Skin epidermis (tissue), 12 donors: ENCODE results near the gene GPR155.
"Not testable (repeated sequence)": the region's sequence is repeated elsewhere in the genome, so short reads cannot be mapped to it uniquely, and the experiment has no call there.

Source experiments
- H3K27ac ChIP-seq, 21 experiments: fragments of 200-600 bp; sonication (generic) in 11 of 21; one replicate each; pipeline ENCODE4 v1.5.0; 2020; ENCODE audit warnings: mild to moderate bottlenecking in 3 of 21, inconsistent platforms in 2 of 21, moderate library complexity in 2 of 21
- H3K4me3 ChIP-seq, 7 experiments: fragments of 200-600 bp; sonication (generic) in 2 of 7; one replicate each; pipeline ENCODE4 v1.5.0; 2020; ENCODE audit warnings: inconsistent platforms in 2 of 7, mild to moderate bottlenecking in 2 of 7, moderate library complexity in 1 of 7

The GPR155 gene

GRCh38 chr2:174493549-174494331 is 6.9 kb upstream of the GPR155 start:
- no peak overlapping the region for H3K4me3 ChIP-seq
- H3K27ac ChIP-seq, result peak overlapping the region in 14 of 21 experiments; percentile 5 to 86 (median 70)

GRCh38 chr2:174492963-174493431 is 6.2 kb upstream of the GPR155 start:
- Histone ChIP-seq H3K27ac (peak overlapping the region in 16 of 21 experiments; percentile 5 to 86 (median 60)), H3K4me3 (no peak overlapping the region)

GRCh38 chr2:174491947-174492346 is 5.1 kb upstream of the GPR155 start:
- H3K27ac ChIP-seq, result peak overlapping the region in 6 of 21 experiments; percentile 29 to 86 (median 73)

GRCh38 chr2:174490051-174490450 is 3.2 kb upstream of the GPR155 start:
- peak overlapping the region in 8 of 21 experiments; percentile 23 to 85 (median 43) for H3K27ac ChIP-seq
- no peak overlapping the region for H3K4me3 ChIP-seq

More at GRCh38 chr2:174491947-174492346, 5.1 kb upstream of the GPR155 start:
- H3K4me3 ChIP-seq, result no peak overlapping the region

- H3K4me3 ChIP-seq, result not testable (repeated sequence)
- H3K27ac ChIP-seq, result peak overlapping the region in 7 of 21 experiments; percentile 23 to 85 (median 57)
Measured at GRCh38 chr2:174489520-174489919, 2.7 kb upstream of the GPR155 start.

- Histone ChIP-seq H3K27ac (peak overlapping the region in 20 of 21 experiments; percentile 51 to 92 (median 84)), H3K4me3 (peak overlapping the region; percentile 65 to 91 (median 85))
Measured at GRCh38 chr2:174487820-174488162, 962 bp upstream of the GPR155 start.

- Histone ChIP-seq H3K27ac (peak overlapping the region; percentile 26 to 92 (median 85)), H3K4me3 (peak overlapping the region; percentile 65 to 91 (median 85))
Measured at GRCh38 chr2:174487108-174487819, 435 bp upstream of the GPR155 start.

GRCh38 chr2:174485788-174486562 is 854 bp downstream of the GPR155 start:
- H3K4me3 ChIP-seq, result peak overlapping the region; percentile 65 to 91 (median 85)

GRCh38 chr2:174485045-174485444 is 1.8 kb downstream of the GPR155 start:
- Histone ChIP-seq H3K27ac (peak overlapping the region in 7 of 21 experiments; percentile 15 to 88 (median 83)), H3K4me3 (peak overlapping the region in 6 of 7 experiments; percentile 65 to 91 (median 86))

More at GRCh38 chr2:174485788-174486562, 854 bp downstream of the GPR155 start:
- H3K27ac ChIP-seq, result peak overlapping the region in 20 of 21 experiments; percentile 58 to 92 (median 82)

GRCh38 chr2:174484573-174484972 is 2.3 kb downstream of the GPR155 start:
- Histone ChIP-seq H3K27ac (peak overlapping the region in 2 of 21 experiments; percentile 15 to 26), H3K4me3 (peak overlapping the region in 1 of 7 experiments; percentile 85)

GRCh38 chr2:174482854-174483253 is 4.0 kb downstream of the GPR155 start:
- no peak overlapping the region for H3K4me3 ChIP-seq
- no peak overlapping the region for H3K27ac ChIP-seq

- Histone ChIP-seq H3K27ac (no peak overlapping the region), H3K4me3 (no peak overlapping the region)
Measured at GRCh38 chr2:174477759-174478158, 9.1 kb downstream of the GPR155 start.

GRCh38 chr2:174473796-174474195 is 13.0 kb downstream of the GPR155 start:
- H3K4me3 ChIP-seq, result no peak overlapping the region
- H3K27ac ChIP-seq, result no peak overlapping the region

- Histone ChIP-seq H3K27ac (no peak overlapping the region), H3K4me3 (no peak overlapping the region)
Measured at GRCh38 chr2:174465327-174465726, 21.5 kb downstream of the GPR155 start.

GRCh38 chr2:174461221-174461620 is 25.6 kb downstream of the GPR155 start:
- Histone ChIP-seq H3K27ac (no peak overlapping the region), H3K4me3 (no peak overlapping the region)

- H3K4me3 ChIP-seq, result no peak overlapping the region
- no peak overlapping the region for H3K27ac ChIP-seq
Measured at GRCh38 chr2:174454566-174454965, 32.3 kb downstream of the GPR155 start.

GRCh38 chr2:174450021-174450816 is 36.6 kb downstream of the GPR155 start:
- H3K27ac ChIP-seq, result no peak overlapping the region
- H3K4me3 ChIP-seq, result no peak overlapping the region

- no peak overlapping the region for H3K4me3 ChIP-seq
- no peak overlapping the region for H3K27ac ChIP-seq
Measured at GRCh38 chr2:174449033-174449432, 37.8 kb downstream of the GPR155 start.

- no peak overlapping the region for H3K27ac ChIP-seq
- no peak overlapping the region for H3K4me3 ChIP-seq
Measured at GRCh38 chr2:174446531-174446930, 40.3 kb downstream of the GPR155 start.
